Stimulated activated CD4-positive, alpha-beta T cell treated with anti-CD3 and anti-CD28 coated beads, Interleukin-4, amount 100 ng/mL, for 1 hour (primary cell): ENCODE data around the gene BBS2.

Experiments used
- DNase-seq: peaks from one replicate; pipeline ENCODE4 v3.0.0-alpha.2; 2020

The BBS2 gene

GRCh38 chr16:56475201-56475600 lies 44.6 kb downstream of the BBS2 start:
- DNase-seq = no peak

- no peak for DNase-seq
Observed at GRCh38 chr16:56470666-56471065, 49.2 kb downstream of the BBS2 start.

GRCh38 chr16:56470232-56470631 lies 49.6 kb downstream of the BBS2 start:
- no peak for DNase-seq

- no peak for DNase-seq
Observed at GRCh38 chr16:56469748-56470147, 50.1 kb downstream of the BBS2 start.

- DNase-seq = no peak
Observed at GRCh38 chr16:56468800-56469199, 51.0 kb downstream of the BBS2 start.

GRCh38 chr16:56466344-56466743 lies 53.5 kb downstream of the BBS2 start:
- DNase-seq = no peak

- DNase-seq = no peak
Observed at GRCh38 chr16:56463153-56463552, 56.7 kb downstream of the BBS2 start.

GRCh38 chr16:56462064-56462796 lies 57.6 kb downstream of the BBS2 start:
- DNase-seq = no peak

GRCh38 chr16:56460101-56460500 lies 59.7 kb downstream of the BBS2 start:
- no peak for DNase-seq

- no peak for DNase-seq
Observed at GRCh38 chr16:56457927-56458470, 61.8 kb downstream of the BBS2 start.

- peak; percentile 7 for DNase-seq
Observed at GRCh38 chr16:56451753-56452689, 67.8 kb downstream of the BBS2 start.

- peak; percentile 86 for DNase-seq
Observed at GRCh38 chr16:56450986-56451752, 68.7 kb downstream of the BBS2 start, which contains the start of the genes NUDT21 and OGFOD1. Gene NUDT21, minus strand, starts transcription at chr16:56451332. Its CDS starts 130 bp downstream, at chr16:56451202. Gene OGFOD1, plus strand, starts transcription at chr16:56451554. Its CDS starts 59 bp downstream, at chr16:56451613.

GRCh38 chr16:56450275-56450985 lies 69.4 kb downstream of the BBS2 start:
- DNase-seq = no peak

GRCh38 chr16:56448005-56448404 lies 71.8 kb downstream of the BBS2 start:
- DNase-seq = no peak

- no peak for DNase-seq
Observed at GRCh38 chr16:56447286-56447685, 72.5 kb downstream of the BBS2 start.

- no peak for DNase-seq
Observed at GRCh38 chr16:56438038-56438437, 81.8 kb downstream of the BBS2 start.

- no peak for DNase-seq
Observed at GRCh38 chr16:56436258-56436657, 83.6 kb downstream of the BBS2 start.
